Measurements from ENCODE around the gene POMT1. TPM values are rescaled to one million over a fixed set of nuclear protein-coding genes. Genes with fewer than 3 reads are reported as not detected.

POMT1 gene
- total RNA-seq, 2 experiments from 2014 or later: 42.8 to 43.2 TPM

Other genes starting within 250 kb of the POMT1 start
- gene FAM78A, start 226.4 kb upstream of the POMT1 start, total RNA-seq: 10 to 100 TPM; 34.0 to 36.2 TPM
- gene PLPP7, start 213.2 kb upstream of the POMT1 start, total RNA-seq: not detected
- 100 to 1,000 TPM; 127 to 135 TPM for gene PRRC2B, start 108.8 kb upstream of the POMT1 start, total RNA-seq
- gene UCK1, start 28.3 kb downstream of the POMT1 start, total RNA-seq: 10 to 100 TPM; 15.7 to 18.6 TPM
- not detected for gene PRRT1B, start 42.6 kb downstream of the POMT1 start, total RNA-seq
- gene RAPGEF1, start 237.2 kb downstream of the POMT1 start, total RNA-seq: 10 to 100 TPM; 91.9 to 92.3 TPM

All from activated CD4-positive, alpha-beta memory T cell treated with anti-CD3 and anti-CD28 coated beads for 36 hours (primary cell).